Ishikawa (cell line): ENCODE measurements around the gene GPR12.

ENCODE experiments used
- CEBPB ChIP-seq: IDR thresholded peaks from 2 replicates; pipeline ENCODE4 v1.6.1; 2012
- CREB1 ChIP-seq: IDR thresholded peaks from 2 replicates; pipeline ENCODE4 v1.6.1; 2012; ENCODE audit warnings: low read depth
- EGR1 ChIP-seq: IDR thresholded peaks from 2 replicates; pipeline ENCODE4 v1.6.1; 2012
- EP300 ChIP-seq: IDR thresholded peaks from 2 replicates; pipeline ENCODE4 v1.6.1; 2012; ENCODE audit warnings: borderline replicate concordance
- FOXM1 ChIP-seq: IDR thresholded peaks from 2 replicates; pipeline ENCODE4 v1.6.1; 2012; ENCODE audit warnings: low read depth, borderline replicate concordance
- NFIC ChIP-seq: IDR thresholded peaks from 2 replicates; pipeline ENCODE4 v1.6.1; 2012
- RAD21 ChIP-seq: IDR thresholded peaks from 2 replicates; pipeline ENCODE4 v1.6.1; 2012; ENCODE audit warnings: low read depth
- TAF1 ChIP-seq: IDR thresholded peaks from 2 replicates; pipeline ENCODE4 v1.6.1; 2012; ENCODE audit warnings: low read depth, mild to moderate bottlenecking
- TCF12 ChIP-seq: IDR thresholded peaks from 2 replicates; pipeline ENCODE4 v1.6.1; 2012; ENCODE audit warnings: low read depth
- TEAD4 ChIP-seq: IDR thresholded peaks from 2 replicates; pipeline ENCODE4 v1.6.1; 2012
- YY1 ChIP-seq: IDR thresholded peaks from 2 replicates; pipeline ENCODE4 v1.6.1; 2012; ENCODE audit warnings: low read depth
- ZBTB7A ChIP-seq: IDR thresholded peaks from 2 replicates; pipeline ENCODE4 v1.6.1; 2012; ENCODE audit warnings: low read depth
- TF ChIP-seq, protein P1 (sequence below): IDR thresholded peaks from 2 replicates; pipeline ENCODE4 v1.6.1; 2012
- TF ChIP-seq, protein P2 (sequence below): IDR thresholded peaks from 2 replicates; pipeline ENCODE4 v1.6.1; 2012; ENCODE audit warnings: low read depth, mild to moderate bottlenecking
- TF ChIP-seq, protein P3 (sequence below): IDR thresholded peaks from 2 replicates; pipeline ENCODE4 v1.6.1; 2012

Gene GPR12

DNA sequence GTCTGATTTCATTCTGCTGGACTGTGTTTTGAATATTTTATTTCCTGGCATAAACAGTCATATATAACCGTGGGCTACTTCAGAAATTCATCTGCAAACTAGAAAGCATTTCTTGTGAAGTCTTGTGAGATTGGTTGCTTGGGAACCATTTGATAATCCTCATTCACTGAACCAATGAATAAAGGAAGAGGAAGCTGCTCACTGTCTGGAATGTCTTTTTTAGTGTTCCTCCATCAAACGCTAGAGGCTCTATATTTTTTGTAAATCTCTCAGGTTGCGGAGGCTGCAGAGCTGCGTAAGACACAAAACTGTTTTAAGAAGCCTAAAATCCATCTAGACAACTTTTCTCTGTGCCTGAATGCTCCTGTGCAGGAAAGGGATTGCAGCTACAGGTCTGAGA lies 18.7 kb upstream of the GPR12 start:
- no peak for TF ChIP-seq ZBTB7A
- no peak for TF ChIP-seq NFIC
- no peak for TF ChIP-seq TAF1
- TF ChIP-seq, protein P1, sequence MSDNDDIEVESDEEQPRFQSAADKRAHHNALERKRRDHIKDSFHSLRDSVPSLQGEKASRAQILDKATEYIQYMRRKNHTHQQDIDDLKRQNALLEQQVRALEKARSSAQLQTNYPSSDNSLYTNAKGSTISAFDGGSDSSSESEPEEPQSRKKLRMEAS: no peak
- TF ChIP-seq TCF12: no peak
- no peak for TF ChIP-seq EGR1
- no peak for TF ChIP-seq TEAD4
- TF ChIP-seq YY1: no peak
- TF ChIP-seq, protein P2, sequence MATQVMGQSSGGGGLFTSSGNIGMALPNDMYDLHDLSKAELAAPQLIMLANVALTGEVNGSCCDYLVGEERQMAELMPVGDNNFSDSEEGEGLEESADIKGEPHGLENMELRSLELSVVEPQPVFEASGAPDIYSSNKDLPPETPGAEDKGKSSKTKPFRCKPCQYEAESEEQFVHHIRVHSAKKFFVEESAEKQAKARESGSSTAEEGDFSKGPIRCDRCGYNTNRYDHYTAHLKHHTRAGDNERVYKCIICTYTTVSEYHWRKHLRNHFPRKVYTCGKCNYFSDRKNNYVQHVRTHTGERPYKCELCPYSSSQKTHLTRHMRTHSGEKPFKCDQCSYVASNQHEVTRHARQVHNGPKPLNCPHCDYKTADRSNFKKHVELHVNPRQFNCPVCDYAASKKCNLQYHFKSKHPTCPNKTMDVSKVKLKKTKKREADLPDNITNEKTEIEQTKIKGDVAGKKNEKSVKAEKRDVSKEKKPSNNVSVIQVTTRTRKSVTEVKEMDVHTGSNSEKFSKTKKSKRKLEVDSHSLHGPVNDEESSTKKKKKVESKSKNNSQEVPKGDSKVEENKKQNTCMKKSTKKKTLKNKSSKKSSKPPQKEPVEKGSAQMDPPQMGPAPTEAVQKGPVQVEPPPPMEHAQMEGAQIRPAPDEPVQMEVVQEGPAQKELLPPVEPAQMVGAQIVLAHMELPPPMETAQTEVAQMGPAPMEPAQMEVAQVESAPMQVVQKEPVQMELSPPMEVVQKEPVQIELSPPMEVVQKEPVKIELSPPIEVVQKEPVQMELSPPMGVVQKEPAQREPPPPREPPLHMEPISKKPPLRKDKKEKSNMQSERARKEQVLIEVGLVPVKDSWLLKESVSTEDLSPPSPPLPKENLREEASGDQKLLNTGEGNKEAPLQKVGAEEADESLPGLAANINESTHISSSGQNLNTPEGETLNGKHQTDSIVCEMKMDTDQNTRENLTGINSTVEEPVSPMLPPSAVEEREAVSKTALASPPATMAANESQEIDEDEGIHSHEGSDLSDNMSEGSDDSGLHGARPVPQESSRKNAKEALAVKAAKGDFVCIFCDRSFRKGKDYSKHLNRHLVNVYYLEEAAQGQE: no peak
- TF ChIP-seq EP300: no peak

DNA sequence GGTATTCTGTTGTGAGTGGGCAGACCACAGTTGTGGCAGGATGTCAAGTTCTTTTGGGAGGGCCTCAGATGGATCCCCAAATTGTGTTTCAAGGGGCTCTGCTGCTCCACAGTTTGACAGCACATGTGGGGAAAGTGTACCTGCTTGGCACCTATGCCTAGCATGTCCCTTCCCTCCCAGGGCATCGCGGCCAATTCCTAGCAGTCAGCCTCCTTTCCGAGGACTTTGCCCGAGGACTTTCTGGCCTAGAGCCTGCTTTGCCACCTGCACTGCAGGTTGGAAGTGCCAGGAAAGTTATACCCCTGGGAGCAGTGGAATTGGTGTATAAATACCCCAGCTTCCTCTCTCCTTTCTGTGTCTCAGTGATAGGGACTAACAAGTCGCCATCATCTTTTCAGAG lies 11.9 kb upstream of the GPR12 start:
- TF ChIP-seq NFIC (no peak), RAD21 (no peak), FOXM1 (no peak), TAF1 (no peak), CEBPB (no peak), TEAD4 (no peak), EGR1 (no peak), ZBTB7A (no peak)
- TF ChIP-seq, protein P3, sequence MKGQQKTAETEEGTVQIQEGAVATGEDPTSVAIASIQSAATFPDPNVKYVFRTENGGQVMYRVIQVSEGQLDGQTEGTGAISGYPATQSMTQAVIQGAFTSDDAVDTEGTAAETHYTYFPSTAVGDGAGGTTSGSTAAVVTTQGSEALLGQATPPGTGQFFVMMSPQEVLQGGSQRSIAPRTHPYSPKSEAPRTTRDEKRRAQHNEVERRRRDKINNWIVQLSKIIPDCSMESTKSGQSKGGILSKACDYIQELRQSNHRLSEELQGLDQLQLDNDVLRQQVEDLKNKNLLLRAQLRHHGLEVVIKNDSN: no peak
- TF ChIP-seq, protein P2: no peak
- TF ChIP-seq, protein P1: no peak

DNA sequence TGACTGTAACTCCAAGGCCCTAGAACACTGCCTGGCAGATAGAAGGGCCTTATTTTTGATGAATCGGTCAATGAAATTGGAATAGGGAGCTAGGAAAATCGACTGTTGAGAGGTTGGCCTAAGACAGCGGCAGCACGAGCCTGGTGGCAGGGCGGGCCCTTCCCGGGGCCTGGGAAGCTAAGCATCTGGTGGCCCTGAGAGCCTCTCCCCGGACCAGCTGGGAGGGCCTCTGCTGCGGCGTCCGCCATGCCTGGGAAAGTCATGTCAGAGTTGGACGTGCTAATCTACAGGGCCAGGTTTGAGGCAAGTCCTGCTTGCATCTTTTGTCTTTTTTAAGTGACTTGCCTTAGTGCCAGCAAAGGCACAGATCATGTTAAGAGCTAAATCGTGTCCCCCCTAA lies 11.2 kb upstream of the GPR12 start:
- TF ChIP-seq RAD21 (no peak), NFIC (no peak), CEBPB (no peak), EGR1 (no peak), EP300 (no peak)
- TF ChIP-seq, protein P1: no peak
- TF ChIP-seq, protein P3: no peak

DNA sequence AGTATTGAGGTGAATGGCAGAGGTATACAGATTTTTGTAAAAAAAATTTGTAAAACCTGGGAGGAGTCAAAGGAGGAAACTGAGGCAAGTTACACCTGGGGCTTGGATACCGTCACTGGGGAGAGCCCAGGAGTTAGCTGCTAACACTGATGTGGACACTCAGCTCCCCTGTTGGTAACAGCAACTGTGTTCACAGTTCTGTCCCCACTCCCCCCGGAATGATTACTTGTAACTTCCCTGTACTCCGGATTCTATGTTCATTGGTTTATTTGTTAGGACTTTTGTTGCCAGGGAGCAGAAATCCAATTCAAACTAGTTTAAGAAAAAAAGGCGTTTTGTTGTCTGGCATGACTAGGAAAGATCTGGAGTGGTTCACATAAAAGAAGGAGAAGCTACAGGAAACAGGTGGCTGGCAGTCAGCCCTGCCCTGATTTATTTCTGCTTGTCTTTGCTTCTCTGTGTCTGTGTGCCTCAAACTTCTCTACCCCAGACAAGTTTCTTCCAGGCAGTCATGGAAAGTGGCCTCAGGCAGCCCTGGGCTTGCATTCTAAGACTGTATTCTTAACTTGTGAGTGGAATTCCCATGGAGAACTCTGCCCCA lies 2.3 kb upstream of the GPR12 start:
- TF ChIP-seq, protein P1: no peak
- no peak for TF ChIP-seq RAD21
- TF ChIP-seq, protein P3: no peak
- TF ChIP-seq TEAD4: no peak
- no peak for TF ChIP-seq CREB1
- TF ChIP-seq EGR1: no peak

DNA sequence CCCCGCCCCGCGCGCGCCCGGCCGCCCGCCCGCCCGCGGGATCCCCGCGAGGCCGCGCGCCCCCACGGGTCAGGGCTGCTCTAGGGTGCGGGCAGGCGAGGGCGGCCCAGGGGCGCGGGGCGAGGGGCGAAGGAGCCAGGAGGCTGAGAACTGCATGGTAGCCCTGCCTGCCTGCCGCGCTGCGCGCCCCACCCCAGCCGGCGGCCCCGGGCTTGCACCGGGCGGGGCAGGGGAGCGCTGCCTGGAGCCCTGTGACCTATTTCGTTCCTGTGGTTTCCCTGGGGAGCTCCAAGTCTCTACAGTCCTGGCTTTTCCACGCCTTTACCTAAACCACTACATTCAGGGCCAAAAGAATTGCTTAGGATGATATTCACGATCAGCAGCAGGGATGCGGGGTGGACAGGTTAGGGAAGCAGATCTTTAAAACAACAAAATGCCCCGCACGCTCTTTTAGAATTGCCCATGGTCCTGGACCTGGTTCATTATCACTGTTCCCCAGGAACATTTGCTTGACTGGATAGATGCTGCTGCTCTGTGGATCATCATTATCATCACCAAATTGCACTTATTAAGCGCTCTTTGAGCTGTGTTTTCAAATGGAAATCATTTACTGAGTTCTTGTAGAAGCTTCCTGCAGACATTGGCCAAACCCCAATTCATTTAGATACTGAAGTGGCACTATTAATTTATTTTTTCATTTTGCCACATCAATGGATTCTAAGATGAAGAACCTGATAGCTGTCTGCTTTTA lies 421 bp upstream of the GPR12 start:
- TF ChIP-seq, protein P2: no peak
- TF ChIP-seq YY1: no peak
- no peak for TF ChIP-seq EP300
- no peak for TF ChIP-seq TAF1
- TF ChIP-seq TEAD4: no peak
- TF ChIP-seq, protein P1: no peak
- TF ChIP-seq, protein P3: no peak
- no peak for TF ChIP-seq RAD21
- no peak for TF ChIP-seq FOXM1
- no peak for TF ChIP-seq CEBPB
- TF ChIP-seq EGR1: no peak
- no peak for TF ChIP-seq NFIC
- no peak for TF ChIP-seq TCF12
- no peak for TF ChIP-seq CREB1
- TF ChIP-seq ZBTB7A: no peak
